Ascending aorta (tissue), 2 donors: ENCODE results near the gene PBLD. TPM values are rescaled to one million over a fixed set of nuclear protein-coding genes. Genes with fewer than 3 reads are reported as not detected.

Experiments
- DNase-seq, 2 donors: peaks; one replicate each; pipeline ENCODE4 v3.0.0-alpha.2; 2019; ENCODE audit warnings: low spot score in 2 of 2
- H3K27ac ChIP-seq, 2 donors: fragments of 200-600 bp; sonication (generic); one replicate each; pipeline ENCODE4 v1.5.1; 2016 to 2017; ENCODE audit warnings: mild to moderate bottlenecking in 1 of 2
- H3K27me3 ChIP-seq: fragments of 200-600 bp; sonication (generic); one replicate; pipeline ENCODE4 v1.5.1; 2017
- H3K36me3 ChIP-seq, 2 donors: fragments of 200-600 bp; sonication (generic); one replicate each; pipeline ENCODE4 v1.5.1; 2016
- H3K4me1 ChIP-seq, 2 donors: fragments of 200-600 bp; sonication (generic); one replicate each; pipeline ENCODE4 v1.5.1; 2016 to 2017; ENCODE audit warnings: mild to moderate bottlenecking in 1 of 2
- H3K4me3 ChIP-seq, 2 donors: fragments of 200-600 bp; sonication (generic); one replicate each; pipeline ENCODE4 v1.5.1; 2016 to 2017; ENCODE audit warnings: mild to moderate bottlenecking in 1 of 2
- H3K9me3 ChIP-seq, 2 donors: fragments of 200-600 bp; sonication (generic); one replicate each; pipeline ENCODE4 v1.5.1; 2016
- intact Hi-C: fragments of 100-400 bp; cut with DNase I; formaldehyde crosslinking; loops from one replicate; pipeline ENCODE4 v1.15.1; 2023
- total RNA-seq: library from RNA; depleted of rRNA; stranded (reverse); fragments of >200 nt; gene quantifications from one replicate; pipeline ENCODE4 v1.1.0, GENCODE V29; 2016
- TF ChIP-seq, protein P1 (sequence below), 3 experiments: fragments of 200-600 bp in 2 of 3; fragments of 450-650 bp in 1 of 3; sonication (generic) in 2 of 3; IDR thresholded peaks; one replicate each; pipeline ENCODE4 v1.5.1; 2016 to 2019; ENCODE audit warnings: antibody characterized with exemption in 3 of 3, mild to moderate bottlenecking in 1 of 3, moderate library complexity in 1 of 3

PBLD gene
- total RNA-seq, 1 donor from 2014 or later: 0.32 TPM

DNA sequence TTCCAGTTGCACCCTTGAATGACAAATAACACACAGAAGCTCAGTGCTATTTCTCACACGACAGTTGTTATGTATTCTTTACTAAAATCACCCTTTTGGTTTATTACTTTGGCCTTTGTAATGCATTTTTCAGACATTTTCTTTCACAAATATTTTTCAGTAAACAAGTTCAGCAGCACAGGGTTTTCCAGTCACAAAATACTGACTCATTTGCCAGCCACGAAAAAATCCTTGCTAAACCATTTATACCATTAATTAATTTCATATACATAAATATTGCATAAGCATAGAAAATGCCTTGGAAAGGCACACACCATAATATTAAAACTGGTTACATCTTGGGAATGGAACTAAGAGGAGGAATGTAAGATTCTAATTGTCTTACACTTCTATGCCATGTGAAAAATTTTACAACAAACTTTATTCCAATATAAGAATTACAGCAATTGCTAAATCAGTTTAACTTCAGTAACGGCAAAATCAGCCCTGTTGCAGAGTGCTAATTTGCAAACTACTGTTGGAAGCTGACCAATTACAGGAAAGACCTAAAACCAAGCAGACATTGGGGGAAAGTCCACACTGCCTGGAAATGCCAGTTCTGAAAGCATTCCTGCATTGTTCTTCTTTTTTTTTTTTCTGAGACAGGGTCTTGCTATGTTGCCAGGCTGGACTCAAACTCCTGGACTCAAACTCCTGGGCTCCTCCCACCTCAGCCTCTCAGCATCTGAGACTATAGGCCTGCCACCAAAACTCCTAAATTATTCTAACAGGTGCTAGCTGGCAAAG, 31.6 kb upstream of the PBLD start:
- Histone ChIP-seq H3K4me3 (no peak overlapping the region), H3K36me3 (peaks cover 31 to 48% of the 10 kb centered on the region in 2 donors), H3K27me3 (no peaks in the 10 kb centered on the region), H3K9me3 (no peaks in the 10 kb centered on the region), H3K27ac (no peak overlapping the region), H3K4me1 (no peaks in the 10 kb centered on the region)
- DNase-seq: no peak
- TF ChIP-seq, protein P1, sequence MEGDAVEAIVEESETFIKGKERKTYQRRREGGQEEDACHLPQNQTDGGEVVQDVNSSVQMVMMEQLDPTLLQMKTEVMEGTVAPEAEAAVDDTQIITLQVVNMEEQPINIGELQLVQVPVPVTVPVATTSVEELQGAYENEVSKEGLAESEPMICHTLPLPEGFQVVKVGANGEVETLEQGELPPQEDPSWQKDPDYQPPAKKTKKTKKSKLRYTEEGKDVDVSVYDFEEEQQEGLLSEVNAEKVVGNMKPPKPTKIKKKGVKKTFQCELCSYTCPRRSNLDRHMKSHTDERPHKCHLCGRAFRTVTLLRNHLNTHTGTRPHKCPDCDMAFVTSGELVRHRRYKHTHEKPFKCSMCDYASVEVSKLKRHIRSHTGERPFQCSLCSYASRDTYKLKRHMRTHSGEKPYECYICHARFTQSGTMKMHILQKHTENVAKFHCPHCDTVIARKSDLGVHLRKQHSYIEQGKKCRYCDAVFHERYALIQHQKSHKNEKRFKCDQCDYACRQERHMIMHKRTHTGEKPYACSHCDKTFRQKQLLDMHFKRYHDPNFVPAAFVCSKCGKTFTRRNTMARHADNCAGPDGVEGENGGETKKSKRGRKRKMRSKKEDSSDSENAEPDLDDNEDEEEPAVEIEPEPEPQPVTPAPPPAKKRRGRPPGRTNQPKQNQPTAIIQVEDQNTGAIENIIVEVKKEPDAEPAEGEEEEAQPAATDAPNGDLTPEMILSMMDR (IDR thresholded peaks at IDR 0.05): no peak
- intact Hi-C loops: no loop called here

DNA sequence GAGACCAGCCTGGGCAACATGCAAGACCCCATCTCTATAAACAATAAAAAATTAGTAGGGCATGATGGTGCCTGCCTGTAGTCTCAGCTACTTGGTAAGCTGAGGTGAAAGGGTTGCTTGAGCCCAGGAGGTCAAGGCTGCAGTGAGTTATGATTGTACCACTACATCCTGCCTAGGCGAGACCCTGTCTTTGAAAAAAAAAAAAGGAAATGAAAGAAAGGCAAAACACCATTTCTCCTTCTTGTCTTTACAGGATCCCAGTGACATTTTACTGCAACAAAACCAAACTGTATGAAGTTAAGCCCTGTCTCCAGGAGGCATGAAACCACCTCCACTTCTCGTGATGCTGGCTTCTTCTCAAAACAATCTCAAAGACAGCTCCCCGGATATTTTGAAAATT, 29.9 kb upstream of the PBLD start:
- peaks cover 35 to 63% of the 10 kb centered on the region in 2 donors for H3K36me3 ChIP-seq
- no peak overlapping the region for H3K27ac ChIP-seq
- no peak overlapping the region for H3K4me3 ChIP-seq
- DNase-seq: no peak
- intact Hi-C loops: no loop called here
- H3K9me3 ChIP-seq: no peaks in the 10 kb centered on the region
- no peaks in the 10 kb centered on the region for H3K27me3 ChIP-seq
- TF ChIP-seq, protein P1 (IDR thresholded peaks at IDR 0.05): no peak
- H3K4me1 ChIP-seq: no peaks in the 10 kb centered on the region

DNA sequence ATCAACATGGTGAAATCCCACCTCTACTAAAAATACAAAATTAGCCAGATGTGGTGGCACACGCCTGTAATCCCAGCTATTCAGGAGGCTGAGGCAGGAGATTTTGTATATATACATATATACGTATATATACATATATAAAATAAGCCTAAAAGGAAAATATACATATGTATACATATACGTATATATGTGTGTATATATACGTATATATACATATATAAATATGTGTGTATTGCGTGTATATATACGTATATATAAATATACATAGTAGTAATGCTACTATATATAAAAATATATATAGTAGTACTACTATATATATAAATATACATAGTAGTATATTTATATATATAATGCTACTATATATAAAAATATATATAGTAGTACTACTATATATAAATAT, 26.5 kb upstream of the PBLD start:
- no peak overlapping the region for H3K27ac ChIP-seq
- TF ChIP-seq, protein P1 (IDR thresholded peaks at IDR 0.05): no peak
- intact Hi-C loops: no loop called here
- H3K9me3 ChIP-seq: no peaks in the 10 kb centered on the region
- H3K36me3 ChIP-seq: peaks cover 32 to 73% of the 10 kb centered on the region in 2 donors
- no peak overlapping the region for H3K4me3 ChIP-seq
- no peaks in the 10 kb centered on the region for H3K4me1 ChIP-seq
- H3K27me3 ChIP-seq: no peaks in the 10 kb centered on the region
- DNase-seq: no peak

DNA sequence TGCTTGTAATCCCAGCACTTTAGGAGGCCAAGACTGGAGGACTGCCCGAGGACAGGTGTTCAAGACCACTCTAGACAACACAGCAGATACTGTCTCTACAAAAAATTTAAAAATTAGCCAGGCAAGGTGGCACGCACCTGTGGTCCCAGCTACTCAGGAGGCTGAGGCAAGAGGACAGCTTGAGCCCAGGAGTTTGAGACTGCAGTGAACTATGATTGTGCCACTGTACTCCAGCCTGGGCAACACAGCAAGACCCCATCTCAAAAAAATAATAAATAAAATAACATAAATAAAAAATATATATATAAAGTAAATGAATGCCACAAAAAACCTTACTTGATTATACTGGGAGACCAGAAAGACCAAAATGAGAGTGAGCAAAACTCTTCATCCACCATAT, 20.8 kb upstream of the PBLD start:
- TF ChIP-seq, protein P1 (IDR thresholded peaks at IDR 0.05): no peak
- no peak overlapping the region for H3K27ac ChIP-seq
- no peaks in the 10 kb centered on the region for H3K4me1 ChIP-seq
- no peak overlapping the region for H3K4me3 ChIP-seq
- H3K36me3 ChIP-seq: peaks cover 49 to 73% of the 10 kb centered on the region in 2 donors
- DNase-seq: no peak
- no peaks in the 10 kb centered on the region for H3K9me3 ChIP-seq
- no peaks in the 10 kb centered on the region for H3K27me3 ChIP-seq
- intact Hi-C loops: no loop called here

DNA sequence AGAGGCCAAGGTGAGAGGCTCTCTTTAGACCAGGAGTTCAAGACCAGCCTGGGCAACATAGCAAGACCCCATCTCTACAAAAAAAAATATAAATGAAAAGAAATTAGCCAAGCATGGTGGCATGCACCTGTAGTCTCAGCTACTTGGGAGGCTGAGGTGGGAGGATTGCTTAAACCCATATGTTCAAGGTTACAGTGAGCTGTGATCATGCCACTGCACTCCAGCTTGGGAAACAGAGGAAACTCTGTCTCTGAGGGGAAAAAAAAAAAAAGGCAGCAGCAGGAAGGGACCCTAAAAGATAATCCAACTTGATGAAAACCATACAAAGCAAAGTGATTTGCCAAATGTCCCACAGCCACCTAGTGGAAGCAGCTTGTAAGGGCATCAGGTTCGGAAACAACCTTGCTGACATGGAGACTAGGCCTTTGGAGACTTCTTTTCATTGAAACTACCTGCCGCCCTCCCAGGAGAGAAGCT, 15.6 kb upstream of the PBLD start:
- H3K27me3 ChIP-seq: no peaks in the 10 kb centered on the region
- no peak overlapping the region for H3K27ac ChIP-seq
- intact Hi-C loops: no loop called here
- TF ChIP-seq, protein P1 (IDR thresholded peaks at IDR 0.05): peak in 2 of 3 experiments; percentile 55 to 58
- H3K9me3 ChIP-seq: no peaks in the 10 kb centered on the region
- peaks cover 48 to 73% of the 10 kb centered on the region in 2 donors for H3K36me3 ChIP-seq
- H3K4me1 ChIP-seq: no peaks in the 10 kb centered on the region
- no peak for DNase-seq
- H3K4me3 ChIP-seq: no peak overlapping the region
